Measurements from ENCODE around the gene OR6C74. TPM values are rescaled to one million over a fixed set of nuclear protein-coding genes. Genes with fewer than 3 reads are reported as not detected.

OR6C74 gene
- not detected for polyA plus RNA-seq
- long read RNA-seq, donor 1: 0 reads
- long read RNA-seq, donor 2: 0 reads
- long read RNA-seq, donor 3: 0 reads
- long read RNA-seq, donor 4: 0 reads
- long read RNA-seq, donor 5: 0 reads
- long read RNA-seq, donor 6: 0 reads
- long read RNA-seq, donor 7: 0 reads
- long read RNA-seq, donor 8: 0 reads
- long read RNA-seq, donor 9: 0 reads
- long read RNA-seq, donor 10: 0 reads
- long read RNA-seq, donor 11: 0 reads

GRCh38 chr12:55244309-55244708 lies at the start of gene OR6C74:
Gene OR6C74, plus strand, starts transcription at chr12:55244609. Its CDS starts 2,679 bp downstream, at chr12:55247288.
- Histone ChIP-seq H3K27ac (ENCODE audit: low read length) (no peak within 1 kb of the TSS), H3K9me3 (ENCODE audit: control insufficient read depth, low read depth, low read length) (no peaks in the 10 kb centered on the region), H3K4me3 (ENCODE audit: low read length) (no peak within 1 kb of the TSS), H3K4me1 (ENCODE audit: control insufficient read depth, insufficient read depth, low read length) (no peaks in the 10 kb centered on the region), H3K27me3 (ENCODE audit: control insufficient read depth, insufficient read depth, low read length) (no peaks in the 10 kb centered on the region), H3K36me3 (ENCODE audit: control insufficient read depth, insufficient read depth, low read length) (no peaks in the 10 kb centered on the region)
- no CpG with 5 or more reads among the region's 3 CpGs for WGBS (ENCODE audit: insufficient coverage, low lambda C conversion rate)
- no peak for DNase-seq

- no peaks in the 10 kb centered on the region for H3K9me3 ChIP-seq (ENCODE audit: control insufficient read depth, low read depth, low read length)
- H3K36me3 ChIP-seq (ENCODE audit: control insufficient read depth, insufficient read depth, low read length): no peaks in the 10 kb centered on the region
- H3K27me3 ChIP-seq (ENCODE audit: control insufficient read depth, insufficient read depth, low read length): no peaks in the 10 kb centered on the region
- H3K4me3 ChIP-seq (ENCODE audit: low read length): no peak within 1 kb of the TSS
- H3K4me1 ChIP-seq (ENCODE audit: control insufficient read depth, insufficient read depth, low read length): no peaks in the 10 kb centered on the region
- no peak for DNase-seq
- no peak within 1 kb of the TSS for H3K27ac ChIP-seq (ENCODE audit: low read length)
- 100% methylated on average over 1 of the region's 2 CpGs for WGBS (ENCODE audit: insufficient coverage, low lambda C conversion rate)
These were observed 23.7 kb upstream of the OR6C74 start, which contains the start of gene OR10A7 for GRCh38 chr12:55220725-55221124. Gene OR10A7, plus strand, starts transcription at chr12:55221025. Its CDS starts 0 bp downstream, at chr12:55221025.

GRCh38 chr12:55226523-55226922 lies 17.9 kb upstream of the OR6C74 start:
- DNase-seq: no peak
- no peaks in the 10 kb centered on the region for H3K4me1 ChIP-seq (ENCODE audit: control insufficient read depth, insufficient read depth, low read length)
- no peaks in the 10 kb centered on the region for H3K9me3 ChIP-seq (ENCODE audit: control insufficient read depth, low read depth, low read length)
- no peaks in the 10 kb centered on the region for H3K27me3 ChIP-seq (ENCODE audit: control insufficient read depth, insufficient read depth, low read length)
- no CpG with 5 or more reads among the region's 1 CpG for WGBS (ENCODE audit: insufficient coverage, low lambda C conversion rate)
- H3K27ac ChIP-seq (ENCODE audit: low read length): no peak overlapping the region
- H3K36me3 ChIP-seq (ENCODE audit: control insufficient read depth, insufficient read depth, low read length): no peaks in the 10 kb centered on the region
- H3K4me3 ChIP-seq (ENCODE audit: low read length): no peak overlapping the region

GRCh38 chr12:55227643-55228042 lies 16.8 kb upstream of the OR6C74 start:
- H3K27me3 ChIP-seq (ENCODE audit: control insufficient read depth, insufficient read depth, low read length): no peaks in the 10 kb centered on the region
- H3K36me3 ChIP-seq (ENCODE audit: control insufficient read depth, insufficient read depth, low read length): no peaks in the 10 kb centered on the region
- WGBS (ENCODE audit: insufficient coverage, low lambda C conversion rate): 62% methylated on average over 3 of the region's 3 CpGs
- H3K4me3 ChIP-seq (ENCODE audit: low read length): no peak overlapping the region
- H3K27ac ChIP-seq (ENCODE audit: low read length): no peak overlapping the region
- no peaks in the 10 kb centered on the region for H3K4me1 ChIP-seq (ENCODE audit: control insufficient read depth, insufficient read depth, low read length)
- no peak for DNase-seq
- H3K9me3 ChIP-seq (ENCODE audit: control insufficient read depth, low read depth, low read length): no peaks in the 10 kb centered on the region

GRCh38 chr12:55246159-55246558 lies 1.8 kb downstream of the OR6C74 start:
- no peak overlapping the region for H3K27ac ChIP-seq (ENCODE audit: low read length)
- H3K4me3 ChIP-seq (ENCODE audit: low read length): no peak overlapping the region
- no peaks in the 10 kb centered on the region for H3K27me3 ChIP-seq (ENCODE audit: control insufficient read depth, insufficient read depth, low read length)
- H3K36me3 ChIP-seq (ENCODE audit: control insufficient read depth, insufficient read depth, low read length): no peaks in the 10 kb centered on the region
- WGBS (ENCODE audit: insufficient coverage, low lambda C conversion rate): no CpG with 5 or more reads among the region's 1 CpG
- no peak for DNase-seq
- H3K9me3 ChIP-seq (ENCODE audit: control insufficient read depth, low read depth, low read length): no peaks in the 10 kb centered on the region
- H3K4me1 ChIP-seq (ENCODE audit: control insufficient read depth, insufficient read depth, low read length): no peaks in the 10 kb centered on the region

GRCh38 chr12:55250944-55251343 lies 6.5 kb downstream of the OR6C74 start:
- Histone ChIP-seq H3K27ac (ENCODE audit: low read length) (no peak overlapping the region), H3K4me3 (ENCODE audit: low read length) (no peak overlapping the region), H3K4me1 (ENCODE audit: control insufficient read depth, insufficient read depth, low read length) (no peaks in the 10 kb centered on the region), H3K27me3 (ENCODE audit: control insufficient read depth, insufficient read depth, low read length) (no peaks in the 10 kb centered on the region), H3K9me3 (ENCODE audit: control insufficient read depth, low read depth, low read length) (no peaks in the 10 kb centered on the region), H3K36me3 (ENCODE audit: control insufficient read depth, insufficient read depth, low read length) (no peaks in the 10 kb centered on the region)
- WGBS (ENCODE audit: insufficient coverage, low lambda C conversion rate): 100% methylated on average over 1 of the region's 3 CpGs
- no peak for DNase-seq

GRCh38 chr12:55253281-55253680 lies 8.9 kb downstream of the OR6C74 start:
- no peak overlapping the region for H3K4me3 ChIP-seq (ENCODE audit: low read length)

GRCh38 chr12:55256831-55257230 lies 12.4 kb downstream of the OR6C74 start:
- H3K9me3 ChIP-seq (ENCODE audit: control insufficient read depth, low read depth, low read length): no peaks in the 10 kb centered on the region
- 88% methylated on average over 1 of the region's 4 CpGs for WGBS (ENCODE audit: insufficient coverage, low lambda C conversion rate)
- H3K27me3 ChIP-seq (ENCODE audit: control insufficient read depth, insufficient read depth, low read length): no peaks in the 10 kb centered on the region
- no peak for DNase-seq
- H3K27ac ChIP-seq (ENCODE audit: low read length): no peak overlapping the region
- H3K4me1 ChIP-seq (ENCODE audit: control insufficient read depth, insufficient read depth, low read length): no peaks in the 10 kb centered on the region
- no peaks in the 10 kb centered on the region for H3K36me3 ChIP-seq (ENCODE audit: control insufficient read depth, insufficient read depth, low read length)
- no peak overlapping the region for H3K4me3 ChIP-seq (ENCODE audit: low read length)

More at GRCh38 chr12:55253281-55253680, 8.9 kb downstream of the OR6C74 start:
- no peaks in the 10 kb centered on the region for H3K9me3 ChIP-seq (ENCODE audit: control insufficient read depth, low read depth, low read length)
- H3K4me1 ChIP-seq (ENCODE audit: control insufficient read depth, insufficient read depth, low read length): no peaks in the 10 kb centered on the region
- H3K27ac ChIP-seq (ENCODE audit: low read length): no peak overlapping the region
- no peaks in the 10 kb centered on the region for H3K27me3 ChIP-seq (ENCODE audit: control insufficient read depth, insufficient read depth, low read length)
- DNase-seq: no peak
- H3K36me3 ChIP-seq (ENCODE audit: control insufficient read depth, insufficient read depth, low read length): no peaks in the 10 kb centered on the region

- DNase-seq: no peak
- Histone ChIP-seq H3K4me1 (ENCODE audit: control insufficient read depth, insufficient read depth, low read length) (no peaks in the 10 kb centered on the region), H3K9me3 (ENCODE audit: control insufficient read depth, low read depth, low read length) (no peaks in the 10 kb centered on the region), H3K27ac (ENCODE audit: low read length) (no peak overlapping the region), H3K4me3 (ENCODE audit: low read length) (no peak overlapping the region), H3K27me3 (ENCODE audit: control insufficient read depth, insufficient read depth, low read length) (no peaks in the 10 kb centered on the region), H3K36me3 (ENCODE audit: control insufficient read depth, insufficient read depth, low read length) (no peaks in the 10 kb centered on the region)
- 40% methylated on average over 1 of the region's 2 CpGs for WGBS (ENCODE audit: insufficient coverage, low lambda C conversion rate)
These were observed 13.9 kb downstream of the OR6C74 start for GRCh38 chr12:55258303-55258702.

- no peaks in the 10 kb centered on the region for H3K4me1 ChIP-seq (ENCODE audit: control insufficient read depth, insufficient read depth, low read length)
- H3K27me3 ChIP-seq (ENCODE audit: control insufficient read depth, insufficient read depth, low read length): no peaks in the 10 kb centered on the region
- DNase-seq: no peak
- no peaks in the 10 kb centered on the region for H3K9me3 ChIP-seq (ENCODE audit: control insufficient read depth, low read depth, low read length)
- H3K4me3 ChIP-seq (ENCODE audit: low read length): no peak overlapping the region
- no peak overlapping the region for H3K27ac ChIP-seq (ENCODE audit: low read length)
- no peaks in the 10 kb centered on the region for H3K36me3 ChIP-seq (ENCODE audit: control insufficient read depth, insufficient read depth, low read length)
- 80% methylated on average over 2 of the region's 2 CpGs for WGBS (ENCODE audit: insufficient coverage, low lambda C conversion rate)
These were observed 36.6 kb downstream of the OR6C74 start for GRCh38 chr12:55280991-55281390.

GRCh38 chr12:55289999-55290398 lies 45.6 kb downstream of the OR6C74 start:
- 60% methylated on average over 1 of the region's 2 CpGs for WGBS (ENCODE audit: insufficient coverage, low lambda C conversion rate)
- Histone ChIP-seq H3K4me3 (ENCODE audit: low read length) (no peak overlapping the region), H3K27me3 (ENCODE audit: control insufficient read depth, insufficient read depth, low read length) (no peaks in the 10 kb centered on the region), H3K36me3 (ENCODE audit: control insufficient read depth, insufficient read depth, low read length) (no peaks in the 10 kb centered on the region), H3K9me3 (ENCODE audit: control insufficient read depth, low read depth, low read length) (no peaks in the 10 kb centered on the region), H3K4me1 (ENCODE audit: control insufficient read depth, insufficient read depth, low read length) (no peaks in the 10 kb centered on the region), H3K27ac (ENCODE audit: low read length) (no peak overlapping the region)
- DNase-seq: no peak
